Measurements from ENCODE around the gene C10orf95. TPM values are rescaled to one million over a fixed set of nuclear protein-coding genes. Genes with fewer than 3 reads are reported as not detected.

Gene C10orf95, protein sequence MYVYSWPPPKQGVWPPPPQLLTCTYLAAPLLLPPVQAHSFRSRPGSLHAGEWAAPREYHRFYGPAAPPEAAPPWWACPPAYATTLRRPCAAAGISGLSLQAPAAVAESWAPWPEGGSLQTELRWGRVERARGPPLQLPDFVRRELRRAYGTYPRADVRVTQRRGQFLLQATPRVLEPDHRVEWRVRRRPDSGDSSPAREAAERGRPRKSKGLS
- total RNA-seq = 0.13 and 0.29 TPM in 2 replicates

DNA sequence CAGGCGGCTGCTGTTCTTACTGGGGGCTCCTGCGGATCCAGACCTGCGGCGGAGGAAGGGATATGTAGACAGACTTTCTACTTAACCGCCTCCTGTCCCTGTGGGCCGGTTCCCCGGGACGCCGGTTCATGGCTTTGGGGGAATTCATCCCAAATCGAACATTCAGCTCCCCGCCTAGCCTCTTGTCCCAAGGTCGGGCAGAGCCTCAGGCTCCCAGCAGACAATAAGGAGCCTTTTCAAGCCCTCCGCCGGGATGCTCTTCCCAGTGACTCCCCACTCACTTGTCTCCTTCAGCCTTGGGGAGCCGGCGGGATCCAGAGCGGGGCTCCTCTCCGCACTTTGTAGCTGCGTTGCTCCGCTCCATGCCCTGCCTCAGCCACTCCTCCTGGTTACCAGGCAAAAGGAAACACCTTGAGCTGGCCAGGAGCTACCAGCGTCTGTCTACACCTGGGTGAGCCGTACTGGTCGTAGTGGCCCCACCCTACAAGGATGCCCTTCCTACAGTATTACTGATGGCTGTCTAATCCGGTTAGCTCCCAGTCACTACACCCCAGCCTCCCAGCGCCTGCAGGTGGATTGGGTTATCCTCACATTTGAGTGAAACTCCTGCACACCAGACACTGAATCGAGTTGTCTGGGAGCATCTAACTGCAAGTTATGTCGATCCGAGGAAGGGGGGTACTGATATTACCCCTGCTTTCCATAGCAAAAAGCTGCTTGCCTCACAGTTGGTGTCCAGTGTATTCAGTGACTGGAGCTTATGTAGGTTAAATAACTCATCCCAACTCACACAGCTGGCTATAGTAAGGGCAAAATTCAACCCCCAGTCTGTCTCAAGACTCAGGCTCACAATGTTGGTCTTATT lies at the start of gene C10orf95:
Gene C10orf95, minus strand, starts transcription at position 439 of the 865 bp plus-strand sequence. CDS start 450 bp downstream, outside the sequence.

GRCh38 chr10:102432162-102432950 lies 19.0 kb downstream of the C10orf95 start, which contains the start of gene CUEDC2:
Gene CUEDC2, minus strand, starts transcription at chr10:102432574. Its CDS starts 7,386 bp downstream, at chr10:102425188.

GRCh38 chr10:102420714-102421506 lies 30.4 kb downstream of the C10orf95 start, which contains the start of gene FBXL15:
Gene FBXL15, plus strand, starts transcription at chr10:102420836. Its CDS starts 294 bp downstream, at chr10:102421130.

DNA sequence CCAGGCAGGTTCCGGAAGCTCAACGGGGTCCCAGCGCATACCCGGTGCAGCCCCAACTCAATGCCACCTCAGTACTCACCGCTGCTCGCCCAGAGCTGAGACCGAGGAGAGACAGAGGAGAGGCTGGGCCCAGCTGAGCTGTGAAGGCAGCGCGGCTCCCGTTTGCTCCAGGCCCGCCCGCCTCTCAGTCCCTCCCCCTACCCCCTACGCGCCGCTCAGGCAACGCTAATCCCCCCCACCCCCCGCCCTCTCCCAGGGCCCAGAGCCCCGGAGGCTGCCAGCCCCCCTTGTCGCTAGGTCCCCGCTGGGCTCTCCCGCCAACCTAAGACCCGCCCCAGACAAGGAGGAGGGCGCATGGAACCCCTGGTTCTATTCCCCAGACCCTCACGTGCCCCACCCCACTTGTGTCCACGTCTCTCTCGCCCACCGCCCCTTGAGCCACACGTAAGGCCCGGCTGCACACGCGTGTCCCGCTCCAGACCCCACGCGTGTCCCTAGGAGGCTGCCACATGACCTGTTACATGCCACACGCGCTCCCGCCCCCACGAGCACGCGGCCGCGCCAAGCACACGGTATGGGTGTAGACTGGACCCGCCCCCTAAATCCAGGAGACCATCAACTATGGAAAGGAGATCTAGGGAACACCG lies 32.6 kb downstream of the C10orf95 start, which contains the start of gene PSD:
Gene PSD, minus strand, starts transcription at position 164 of the 647 bp plus-strand sequence. CDS start 1,747 bp downstream, outside the sequence.

Small RNAs within 50 kb of the gene (small RNA-seq; reads per million reads assigned to genes)
- 8.3 reads per million, percentile 90 among the genes with 10 or more reads in this experiment for gene MIR146B

Other genes starting within 250 kb of the C10orf95 start
- not detected in 2 replicates for gene ELOVL3, start 225.2 kb downstream of the C10orf95 start, total RNA-seq
- gene PITX3, start 210.0 kb downstream of the C10orf95 start, total RNA-seq = not detected in 2 replicates
- 54.9 and 55.9 TPM in 2 replicates for gene GBF1, start 206.0 kb downstream of the C10orf95 start, total RNA-seq
- 20.3 and 24.3 TPM in 2 replicates for gene NFKB2, start 55.8 kb downstream of the C10orf95 start, total RNA-seq
- gene PSD, start 32.8 kb downstream of the C10orf95 start, total RNA-seq = 0.07 and 0.13 TPM in 2 replicates
- gene FBXL15, start 30.7 kb downstream of the C10orf95 start, total RNA-seq = 5.2 and 6.0 TPM in 2 replicates
- gene CUEDC2, start 19.0 kb downstream of the C10orf95 start, total RNA-seq = 44.4 and 49.7 TPM in 2 replicates
- gene ACTR1A, start 51.2 kb upstream of the C10orf95 start, total RNA-seq = 143 and 164 TPM in 2 replicates
- gene SUFU, start 52.4 kb upstream of the C10orf95 start, total RNA-seq = 4.5 and 6.7 TPM in 2 replicates
- 114 and 139 TPM in 2 replicates for gene TRIM8, start 192.9 kb upstream of the C10orf95 start, total RNA-seq